ENCODE measurements around the gene GNAS-AS1.

The GNAS-AS1 gene

GRCh38 chr20:58883241-58883691, 32.6 kb upstream of the GNAS-AS1 start:
- TF ChIP-seq TAF1 (IDR thresholded peaks at IDR 0.05; ENCODE audit: borderline replicate concordance, low read depth, low read length), result no peak
- TF ChIP-seq POLR2A (IDR thresholded peaks at IDR 0.05; ENCODE audit: low read depth, low read length), result no peak
- no peak for TF ChIP-seq POLR2AphosphoS5 (IDR thresholded peaks at IDR 0.05; ENCODE audit: low read depth, low read length)
- no peak for FAIRE-seq

GRCh38 chr20:58882704-58883089, 32.0 kb upstream of the GNAS-AS1 start:
- TF ChIP-seq POLR2AphosphoS5 (IDR thresholded peaks at IDR 0.05; ENCODE audit: low read depth, low read length) (no peak), POLR2A (IDR thresholded peaks at IDR 0.05; ENCODE audit: low read depth, low read length) (no peak), TAF1 (IDR thresholded peaks at IDR 0.05; ENCODE audit: borderline replicate concordance, low read depth, low read length) (no peak)
- FAIRE-seq (no peak), DNase-seq (ENCODE audit: insufficient read length) (no peak)

More at GRCh38 chr20:58883241-58883691, 32.6 kb upstream of the GNAS-AS1 start:
- no peak for DNase-seq (ENCODE audit: insufficient read length)

GRCh38 chr20:58880994-58881752, 30.5 kb upstream of the GNAS-AS1 start:
- no peak for DNase-seq (ENCODE audit: insufficient read length)
- no peak for FAIRE-seq
- TF ChIP-seq TAF1 (IDR thresholded peaks at IDR 0.05; ENCODE audit: borderline replicate concordance, low read depth, low read length), result no peak
- no peak for TF ChIP-seq POLR2AphosphoS5 (IDR thresholded peaks at IDR 0.05; ENCODE audit: low read depth, low read length)
- no peak for TF ChIP-seq POLR2A (IDR thresholded peaks at IDR 0.05; ENCODE audit: low read depth, low read length)

GRCh38 chr20:58880441-58880840, 29.7 kb upstream of the GNAS-AS1 start:
- TF ChIP-seq TAF1 (IDR thresholded peaks at IDR 0.05; ENCODE audit: borderline replicate concordance, low read depth, low read length) (no peak), POLR2A (IDR thresholded peaks at IDR 0.05; ENCODE audit: low read depth, low read length) (no peak), POLR2AphosphoS5 (IDR thresholded peaks at IDR 0.05; ENCODE audit: low read depth, low read length) (no peak)
- FAIRE-seq, result no peak
- no peak for DNase-seq (ENCODE audit: insufficient read length)

GRCh38 chr20:58878399-58878798, 27.7 kb upstream of the GNAS-AS1 start:
- DNase-seq (ENCODE audit: insufficient read length) (no peak), FAIRE-seq (no peak)
- TF ChIP-seq POLR2A (IDR thresholded peaks at IDR 0.05; ENCODE audit: low read depth, low read length) (no peak), POLR2AphosphoS5 (IDR thresholded peaks at IDR 0.05; ENCODE audit: low read depth, low read length) (no peak), TAF1 (IDR thresholded peaks at IDR 0.05; ENCODE audit: borderline replicate concordance, low read depth, low read length) (no peak)

- no peak for FAIRE-seq
- DNase-seq (ENCODE audit: insufficient read length), result no peak
- TF ChIP-seq POLR2A (IDR thresholded peaks at IDR 0.05; ENCODE audit: low read depth, low read length) (no peak), TAF1 (IDR thresholded peaks at IDR 0.05; ENCODE audit: borderline replicate concordance, low read depth, low read length) (no peak), POLR2AphosphoS5 (IDR thresholded peaks at IDR 0.05; ENCODE audit: low read depth, low read length) (no peak)
Measured at GRCh38 chr20:58877976-58878360, 27.3 kb upstream of the GNAS-AS1 start.

- DNase-seq (ENCODE audit: insufficient read length) (no peak), FAIRE-seq (no peak)
- TF ChIP-seq POLR2AphosphoS5 (IDR thresholded peaks at IDR 0.05; ENCODE audit: low read depth, low read length), result no peak
- no peak for TF ChIP-seq TAF1 (IDR thresholded peaks at IDR 0.05; ENCODE audit: borderline replicate concordance, low read depth, low read length)
- TF ChIP-seq POLR2A (IDR thresholded peaks at IDR 0.05; ENCODE audit: low read depth, low read length), result no peak
Measured at GRCh38 chr20:58877050-58877975, 26.6 kb upstream of the GNAS-AS1 start.

- DNase-seq (ENCODE audit: insufficient read length), result no peak
- FAIRE-seq, result no peak
- TF ChIP-seq TAF1 (IDR thresholded peaks at IDR 0.05; ENCODE audit: borderline replicate concordance, low read depth, low read length) (no peak), POLR2AphosphoS5 (IDR thresholded peaks at IDR 0.05; ENCODE audit: low read depth, low read length) (no peak), POLR2A (IDR thresholded peaks at IDR 0.05; ENCODE audit: low read depth, low read length) (no peak)
Measured at GRCh38 chr20:58876437-58876836, 25.7 kb upstream of the GNAS-AS1 start.

GRCh38 chr20:58875541-58876134, 24.9 kb upstream of the GNAS-AS1 start:
- no peak for DNase-seq (ENCODE audit: insufficient read length)
- no peak for FAIRE-seq
- TF ChIP-seq POLR2A (IDR thresholded peaks at IDR 0.05; ENCODE audit: low read depth, low read length), result no peak
- no peak for TF ChIP-seq TAF1 (IDR thresholded peaks at IDR 0.05; ENCODE audit: borderline replicate concordance, low read depth, low read length)
- no peak for TF ChIP-seq POLR2AphosphoS5 (IDR thresholded peaks at IDR 0.05; ENCODE audit: low read depth, low read length)

- no peak for FAIRE-seq
- DNase-seq (ENCODE audit: insufficient read length), result no peak
- TF ChIP-seq POLR2AphosphoS5 (IDR thresholded peaks at IDR 0.05; ENCODE audit: low read depth, low read length) (no peak), POLR2A (IDR thresholded peaks at IDR 0.05; ENCODE audit: low read depth, low read length) (no peak), TAF1 (IDR thresholded peaks at IDR 0.05; ENCODE audit: borderline replicate concordance, low read depth, low read length) (no peak)
Measured at GRCh38 chr20:58875111-58875510, 24.4 kb upstream of the GNAS-AS1 start.

- FAIRE-seq, result no peak
- no peak for TF ChIP-seq TAF1 (IDR thresholded peaks at IDR 0.05; ENCODE audit: borderline replicate concordance, low read depth, low read length)
- DNase-seq (ENCODE audit: insufficient read length), result no peak
Measured at GRCh38 chr20:58874469-58874868, 23.8 kb upstream of the GNAS-AS1 start.

Data from GM12892 (cell line).